B cell (primary cell): ENCODE measurements around the gene MRPL32. TPM values are rescaled to one million over a fixed set of nuclear protein-coding genes. Genes with fewer than 3 reads are reported as not detected.
"Not testable (repeated sequence)": the region's sequence is repeated elsewhere in the genome, so short reads cannot be mapped to it uniquely, and the experiment has no call there.

Experiments used
- ATAC-seq: fragments of 200-7000 bp; cut with Tn5 transposase; one replicate; pipeline ENCODE4 v1.10.0; 2021; ENCODE audit warnings: low read depth, mild to moderate bottlenecking, moderate number of reproducible peaks, moderate library complexity
- CTCF ChIA-PET: fragments of 350-600 bp; sonication (Branson Sonifier 250); formaldehyde crosslinking; loops from one replicate; lab custom pipeline; 2021; ENCODE audit warnings: antibody characterized with exemption, inconsistent platforms; lab: Charles Lee
- POLR2A ChIA-PET: fragments of 350-600 bp; sonication (Branson Sonifier 250); formaldehyde crosslinking; loops from one replicate; lab custom pipeline; 2021; ENCODE audit warnings: antibody characterized with exemption; lab: Charles Lee
- DNase-seq: peaks from one replicate; pipeline ENCODE4 v3.0.0; 2013
- H2AFZ ChIP-seq: 2 replicates; pipeline ENCODE4 v1.6.1; 2012; ENCODE audit warnings: mild to moderate bottlenecking, low read depth, low read length; ENCODE audit not compliant: insufficient read depth, poor library complexity, severe bottlenecking
- H3K27ac ChIP-seq, 2 donors: 1 replicate in 1 of 2; 2 replicates in 1 of 2; pipeline ENCODE4 v1.5.1; 2012 to 2013; ENCODE audit warnings: low read length in 2 of 2, mild to moderate bottlenecking in 2 of 2, moderate library complexity in 1 of 2
- H3K27me3 ChIP-seq, 4 experiments: fragments of 200-600 bp in 1 of 4; sonication (generic) in 1 of 4; replicated peaks in 1 of 4; 1 replicate in 2 of 4; 2 replicates in 2 of 4; pipeline versions ENCODE4 v1.6.1 to v1.7.0; 2013 to 2016; ENCODE audit warnings: low read length in 3 of 4, mild to moderate bottlenecking in 2 of 4, mixed read lengths in 1 of 4, moderate library complexity in 1 of 4; ENCODE audit not compliant: insufficient read depth in 4 of 4, control insufficient read depth in 3 of 4; ENCODE audit errors: control extremely low read depth in 1 of 4
- H3K36me3 ChIP-seq, 2 experiments: replicated peaks in 1 of 2; 1 replicate in 1 of 2; 2 replicates in 1 of 2; pipeline versions ENCODE4 v1.6.1 to v1.7.1; 2013; ENCODE audit warnings: low read length in 1 of 2; ENCODE audit not compliant: insufficient read depth in 2 of 2, control insufficient read depth in 1 of 2; ENCODE audit errors: control extremely low read depth in 1 of 2, extremely low read depth in 1 of 2
- H3K4me1 ChIP-seq, 2 donors: fragments of 200-600 bp in 1 of 2; sonication (generic) in 1 of 2; 1 replicate in 1 of 2; 2 replicates in 1 of 2; pipeline versions ENCODE4 v1.5.1 to v1.6.1; 2013 to 2017; ENCODE audit warnings: low read length in 2 of 2; ENCODE audit not compliant: control insufficient read depth in 2 of 2, insufficient read depth in 2 of 2
- H3K4me2 ChIP-seq: replicated peaks from 2 replicates; pipeline ENCODE3; 2012; ENCODE audit warnings: mild to moderate bottlenecking, low read depth, low read length; ENCODE audit not compliant: poor library complexity, severe bottlenecking
- H3K4me3 ChIP-seq, 5 experiments: fragments of 200-600 bp in 1 of 5; sonication (generic) in 1 of 5; 1 replicate in 3 of 5; 2 replicates in 2 of 5; pipeline versions ENCODE4 v1.5.1 to v1.7.0; 2011 to 2016; ENCODE audit warnings: low read length in 4 of 5, mild to moderate bottlenecking in 4 of 5, low read depth in 2 of 5, control low read depth in 1 of 5, moderate library complexity in 1 of 5; ENCODE audit not compliant: insufficient read depth in 1 of 5; ENCODE audit errors: control extremely low read depth in 1 of 5, extremely low read depth in 1 of 5
- H3K79me2 ChIP-seq: fragments of 200-600 bp; sonication (generic); one replicate; pipeline ENCODE4 v1.6.0; 2016; ENCODE audit warnings: low read length; ENCODE audit not compliant: control insufficient read depth, insufficient read depth
- H3K9ac ChIP-seq: fragments of 200-600 bp; sonication (generic); 2 replicates; pipeline ENCODE4 v1.6.1; 2017; ENCODE audit warnings: mild to moderate bottlenecking, low read length, moderate library complexity
- H3K9me3 ChIP-seq, 3 donors: one replicate each; pipeline versions ENCODE4 v1.6.1 to v1.7.1; 2013; ENCODE audit warnings: low read length in 2 of 3; ENCODE audit not compliant: control insufficient read depth in 2 of 3, insufficient read depth in 1 of 3; ENCODE audit errors: control extremely low read depth in 1 of 3
- H4K20me1 ChIP-seq: 2 replicates; pipeline ENCODE4 v1.6.0; 2012; ENCODE audit warnings: mild to moderate bottlenecking, low read length; ENCODE audit not compliant: insufficient read depth, control insufficient read depth, poor library complexity, severe bottlenecking
- H3K27ac Mint-ChIP-seq: one replicate; pipeline ENCODE4 v1.8.0; 2021; ENCODE audit warnings: mixed read lengths
- H3K27me3 Mint-ChIP-seq: one replicate; pipeline ENCODE4 v1.8.0; 2021; ENCODE audit warnings: mixed read lengths
- H3K4me1 Mint-ChIP-seq: one replicate; pipeline ENCODE4 v1.8.0; 2021; ENCODE audit warnings: mixed read lengths
- H3K4me3 Mint-ChIP-seq: one replicate; pipeline ENCODE4 v1.8.0; 2021; ENCODE audit warnings: mixed read lengths
- H3K9me3 Mint-ChIP-seq: one replicate; pipeline ENCODE4 v1.8.0; 2022; ENCODE audit warnings: mixed read lengths; ENCODE audit not compliant: insufficient read depth
- EZH2 ChIP-seq: IDR thresholded peaks from 2 replicates; pipeline ENCODE4 v1.6.1; 2012; ENCODE audit warnings: borderline replicate concordance, low read depth, mild to moderate bottlenecking, moderate library complexity, low read length; ENCODE audit not compliant: insufficient read depth, poor library complexity, severe bottlenecking
- WGBS: methylation state at CpG from one replicate; pipeline ENCODE4 v1.1.5; 2013; ENCODE audit warnings: missing lambda C conversion rate; ENCODE audit not compliant: insufficient coverage; 5-methylcytosine and 5-hydroxymethylcytosine counted together
- intact Hi-C: fragments of 100-400 bp; cut with micrococcal nuclease; formaldehyde crosslinking; loops from one replicate; pipeline ENCODE4 v1.10.0; 2022
- polyA plus RNA-seq: library from polyadenylated mRNA; depleted of rRNA; stranded (reverse); fragments of >200 nt; gene quantifications from 2 replicates; pipeline ENCODE4 v1.2.3, GENCODE V29; 2012
- total RNA-seq, 2 donors: library from RNA; stranded (reverse); fragments of 120-200 nt in 1 of 2; gene quantifications; 1 replicate in 1 of 2; 2 replicates in 1 of 2; pipeline versions ENCODE4 v1.2.3 to v1.2.4, GENCODE V29; 2013 to 2022
- TF ChIP-seq, protein P1 (sequence below): fragments of 200-600 bp; IDR thresholded peaks from one replicate; pipeline ENCODE4 v1.8.0; 2022; ENCODE audit warnings: antibody characterized with exemption, mild to moderate bottlenecking

The MRPL32 gene
- total and polyA plus RNA-seq, 2 donors (not counting 1 experiment from before 2014, with no cell fraction given) = 25.3 to 31.7 TPM

DNA sequence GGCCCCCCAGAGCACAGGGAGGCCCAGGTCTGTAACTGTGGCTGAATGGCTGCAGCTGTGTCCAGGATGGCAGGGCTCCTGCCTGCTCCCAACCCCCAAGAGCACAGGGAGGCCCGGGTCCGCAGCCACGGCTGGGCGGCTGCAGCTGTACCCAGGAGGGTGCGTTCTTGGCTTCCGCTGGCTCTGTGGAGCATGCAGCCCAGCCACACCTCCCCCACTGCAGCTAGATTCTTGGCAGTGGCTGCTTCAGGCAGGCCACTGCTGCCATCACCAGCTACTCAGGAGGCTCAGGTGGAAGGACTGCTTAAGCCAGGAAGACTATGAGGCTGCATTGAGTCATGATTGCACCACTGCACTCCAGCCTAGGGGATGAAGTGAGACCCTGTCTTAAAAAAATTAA lies 48.2 kb upstream of the MRPL32 start:
- 20% methylated on average over 5 of the region's 6 CpGs for WGBS
- peak overlapping the region; percentile 52 for H3K4me2 ChIP-seq
- H3K27ac ChIP-seq = no peak overlapping the region
- H3K9ac ChIP-seq = no peak overlapping the region
- H4K20me1 ChIP-seq = no peaks in the 10 kb centered on the region
- H3K4me3 Mint-ChIP-seq = no peak overlapping the region
- peaks cover 18 to 26% of the 10 kb centered on the region in 2 donors for H3K4me1 ChIP-seq
- TF ChIP-seq, protein P1, sequence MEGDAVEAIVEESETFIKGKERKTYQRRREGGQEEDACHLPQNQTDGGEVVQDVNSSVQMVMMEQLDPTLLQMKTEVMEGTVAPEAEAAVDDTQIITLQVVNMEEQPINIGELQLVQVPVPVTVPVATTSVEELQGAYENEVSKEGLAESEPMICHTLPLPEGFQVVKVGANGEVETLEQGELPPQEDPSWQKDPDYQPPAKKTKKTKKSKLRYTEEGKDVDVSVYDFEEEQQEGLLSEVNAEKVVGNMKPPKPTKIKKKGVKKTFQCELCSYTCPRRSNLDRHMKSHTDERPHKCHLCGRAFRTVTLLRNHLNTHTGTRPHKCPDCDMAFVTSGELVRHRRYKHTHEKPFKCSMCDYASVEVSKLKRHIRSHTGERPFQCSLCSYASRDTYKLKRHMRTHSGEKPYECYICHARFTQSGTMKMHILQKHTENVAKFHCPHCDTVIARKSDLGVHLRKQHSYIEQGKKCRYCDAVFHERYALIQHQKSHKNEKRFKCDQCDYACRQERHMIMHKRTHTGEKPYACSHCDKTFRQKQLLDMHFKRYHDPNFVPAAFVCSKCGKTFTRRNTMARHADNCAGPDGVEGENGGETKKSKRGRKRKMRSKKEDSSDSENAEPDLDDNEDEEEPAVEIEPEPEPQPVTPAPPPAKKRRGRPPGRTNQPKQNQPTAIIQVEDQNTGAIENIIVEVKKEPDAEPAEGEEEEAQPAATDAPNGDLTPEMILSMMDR = no peak
- no peak for TF ChIP-seq EZH2
- H3K4me3 ChIP-seq = no peak overlapping the region
- H3K27ac Mint-ChIP-seq = no peak overlapping the region
- intact Hi-C loops = loop anchor here (10.0 kb wide), 1 partner anchor 909 kb away; no protein-coding TSS in a partner anchor
- H3K36me3 ChIP-seq = no peaks in the 10 kb centered on the region
- H3K9me3 Mint-ChIP-seq = no peaks in the 10 kb centered on the region
- no peaks in the 10 kb centered on the region for H3K9me3 ChIP-seq
- peak overlapping the region; percentile 27 for H2AFZ ChIP-seq
- ATAC-seq (peak; percentile 56), DNase-seq (peak; percentile 49)
- H3K4me1 Mint-ChIP-seq = peaks cover 52% of the 10 kb centered on the region
- H3K79me2 ChIP-seq = no peaks in the 10 kb centered on the region
- no peaks in the 10 kb centered on the region for H3K27me3 ChIP-seq
- H3K27me3 Mint-ChIP-seq = no peaks in the 10 kb centered on the region
- POLR2A ChIA-PET = no interaction called here
- CTCF ChIA-PET = interaction anchor here (0.7 kb wide), 1 partner anchor 32 kb away, joined by 3 read pairs; no protein-coding TSS in a partner anchor

DNA sequence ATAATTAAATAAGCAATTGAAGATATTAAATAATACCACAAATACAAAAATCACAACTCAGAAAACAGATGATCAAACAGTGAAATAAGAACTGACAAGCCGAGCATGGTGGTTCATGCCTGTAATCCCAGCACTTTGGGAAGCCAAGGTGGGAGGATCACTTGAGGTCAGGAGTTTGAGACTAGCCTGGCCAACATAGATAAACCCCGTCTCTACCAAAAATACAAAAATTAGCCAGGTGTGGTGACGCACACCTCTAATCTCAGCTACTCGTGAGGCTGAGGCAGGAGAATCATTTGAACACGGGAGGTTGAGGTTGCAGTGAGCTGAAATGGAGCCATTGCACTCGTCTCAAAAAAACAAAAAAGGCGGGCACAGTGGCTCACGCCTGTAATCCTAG lies 47.0 kb upstream of the MRPL32 start:
- ATAC-seq, H3K9ac ChIP-seq, H3K79me2 ChIP-seq, H3K27me3 Mint-ChIP-seq, H2AFZ ChIP-seq, POLR2A ChIA-PET, H3K27ac Mint-ChIP-seq, H3K27me3 ChIP-seq, H4K20me1 ChIP-seq, H3K36me3 ChIP-seq, H3K9me3 Mint-ChIP-seq, H3K9me3 ChIP-seq, DNase-seq, CTCF ChIA-PET, H3K4me3 ChIP-seq, H3K4me2 ChIP-seq, H3K4me3 Mint-ChIP-seq, H3K27ac ChIP-seq: not testable (repeated sequence)
- H3K4me1 Mint-ChIP-seq = peaks cover 55% of the 10 kb centered on the region
- 93% methylated on average over 6 of the region's 8 CpGs for WGBS
- H3K4me1 ChIP-seq = peaks cover 21 to 32% of the 10 kb centered on the region in 2 donors
- intact Hi-C loops = loop anchor here (10.0 kb wide), 1 partner anchor 910 kb away; no protein-coding TSS in a partner anchor
